DND-41 (cell line): ENCODE data around the gene GLT8D2.

ENCODE experiments used
- ATAC-seq: fragments of 200-7000 bp; cut with Tn5 transposase; 3 replicates; pipeline ENCODE4 v1.9.1; 2021; ENCODE audit warnings: low read depth; ENCODE audit not compliant: insufficient read depth
- DNase-seq: peaks from one replicate; pipeline ENCODE4 v3.0.0-alpha.2; 2020
- H2AFZ ChIP-seq: 2 replicates; pipeline ENCODE4 v1.6.0; 2012; ENCODE audit warnings: low read depth, low read length
- H3K27ac ChIP-seq: 2 replicates; pipeline ENCODE4 v1.5.1; 2012; ENCODE audit warnings: low read length, inconsistent platforms
- H3K27me3 ChIP-seq: fragments of 200-600 bp; sonication (generic); 2 replicates; pipeline ENCODE4 v1.6.0; 2012; ENCODE audit warnings: low read length, mild to moderate bottlenecking, inconsistent platforms; ENCODE audit not compliant: insufficient read depth, poor library complexity
- H3K36me3 ChIP-seq: 2 replicates; pipeline ENCODE4 v1.5.1; 2012; ENCODE audit warnings: low read length, inconsistent platforms; ENCODE audit not compliant: insufficient read depth
- H3K4me1 ChIP-seq: 2 replicates; pipeline ENCODE4 v1.5.1; 2012; ENCODE audit warnings: mild to moderate bottlenecking, low read length; ENCODE audit not compliant: insufficient read depth
- H3K4me2 ChIP-seq: 2 replicates; pipeline ENCODE4 v1.6.0; 2012; ENCODE audit warnings: mild to moderate bottlenecking, moderate library complexity, low read length, inconsistent platforms; ENCODE audit not compliant: insufficient read depth
- H3K4me3 ChIP-seq, 2 experiments: fragments of 200-600 bp in 1 of 2; shearing (Covaris generic) in 1 of 2; 2 replicates each; pipeline ENCODE4 v1.5.1; 2012 to 2016; ENCODE audit warnings: inconsistent platforms in 2 of 2, low read length in 2 of 2, mild to moderate bottlenecking in 2 of 2, low read depth in 1 of 2, moderate library complexity in 1 of 2
- H3K79me2 ChIP-seq: 2 replicates; pipeline ENCODE4 v1.6.0; 2012; ENCODE audit warnings: low read length, inconsistent platforms; ENCODE audit not compliant: insufficient read depth
- H3K9ac ChIP-seq: 2 replicates; pipeline ENCODE4 v1.6.0; 2012; ENCODE audit warnings: low read depth, mild to moderate bottlenecking, inconsistent platforms, low read length, moderate library complexity
- H3K9me3 ChIP-seq: 2 replicates; pipeline ENCODE4 v1.5.1; 2012; ENCODE audit warnings: low read length, moderate library complexity, mild to moderate bottlenecking, inconsistent platforms; ENCODE audit not compliant: insufficient read depth, severe bottlenecking
- H4K20me1 ChIP-seq: 2 replicates; pipeline ENCODE4 v1.6.0; 2012; ENCODE audit warnings: low read length; ENCODE audit not compliant: insufficient read depth
- EZH2 ChIP-seq: IDR thresholded peaks from 3 replicates; pipeline ENCODE4 v1.6.1; 2012; ENCODE audit warnings: borderline replicate concordance, low read depth, mild to moderate bottlenecking, moderate library complexity, low read length, inconsistent platforms; ENCODE audit not compliant: severe bottlenecking
- TF ChIP-seq, protein P1 (sequence below): IDR thresholded peaks from 2 replicates; pipeline ENCODE4 v1.5.1; 2012; ENCODE audit warnings: borderline replicate concordance, low read length, moderate library complexity, mild to moderate bottlenecking; ENCODE audit not compliant: poor library complexity, severe bottlenecking; ENCODE audit errors: extremely low read depth

Gene GLT8D2

DNA sequence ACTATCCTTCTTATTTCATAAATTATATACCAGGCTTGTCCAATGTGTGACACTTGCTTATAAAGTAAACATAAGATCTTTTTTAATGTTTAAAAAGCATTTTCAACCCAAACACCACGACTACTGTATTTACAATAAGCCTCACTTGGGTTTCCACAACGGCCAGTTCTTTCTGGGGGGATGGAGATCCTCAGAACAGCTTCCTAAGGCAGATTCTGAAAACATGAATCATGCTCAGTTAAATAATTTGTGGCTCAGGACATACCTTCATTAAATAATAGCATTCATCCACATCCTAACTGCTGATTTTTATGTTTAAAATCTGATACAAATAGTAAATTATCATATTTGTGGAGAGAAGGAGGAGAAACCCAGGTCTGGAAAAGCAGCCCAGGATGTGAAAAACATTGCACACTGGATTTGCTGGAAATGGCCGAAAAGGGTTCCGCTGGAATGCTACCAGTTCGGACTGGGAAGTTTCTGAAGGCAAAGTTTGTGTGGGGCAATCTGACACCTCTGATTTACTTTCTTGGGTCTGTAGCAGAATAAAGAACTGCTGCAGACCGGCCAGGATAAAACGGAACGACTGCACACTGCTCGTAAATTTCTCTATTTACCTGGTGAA is 597 bp downstream of the GLT8D2 start:
- Histone ChIP-seq H2AFZ (no peak overlapping the region), H3K27ac (no peak overlapping the region), H3K4me3 (no peak overlapping the region), H3K4me2 (no peak overlapping the region), H3K36me3 (no peaks in the 10 kb centered on the region), H3K9ac (no peak overlapping the region), H4K20me1 (no peaks in the 10 kb centered on the region), H3K27me3 (peaks cover 30% of the 10 kb centered on the region), H3K9me3 (no peaks in the 10 kb centered on the region), H3K4me1 (no peaks in the 10 kb centered on the region), H3K79me2 (no peaks in the 10 kb centered on the region)
- ATAC-seq (no peak), DNase-seq (no peak)
- no peak for TF ChIP-seq EZH2
- TF ChIP-seq, protein P1, sequence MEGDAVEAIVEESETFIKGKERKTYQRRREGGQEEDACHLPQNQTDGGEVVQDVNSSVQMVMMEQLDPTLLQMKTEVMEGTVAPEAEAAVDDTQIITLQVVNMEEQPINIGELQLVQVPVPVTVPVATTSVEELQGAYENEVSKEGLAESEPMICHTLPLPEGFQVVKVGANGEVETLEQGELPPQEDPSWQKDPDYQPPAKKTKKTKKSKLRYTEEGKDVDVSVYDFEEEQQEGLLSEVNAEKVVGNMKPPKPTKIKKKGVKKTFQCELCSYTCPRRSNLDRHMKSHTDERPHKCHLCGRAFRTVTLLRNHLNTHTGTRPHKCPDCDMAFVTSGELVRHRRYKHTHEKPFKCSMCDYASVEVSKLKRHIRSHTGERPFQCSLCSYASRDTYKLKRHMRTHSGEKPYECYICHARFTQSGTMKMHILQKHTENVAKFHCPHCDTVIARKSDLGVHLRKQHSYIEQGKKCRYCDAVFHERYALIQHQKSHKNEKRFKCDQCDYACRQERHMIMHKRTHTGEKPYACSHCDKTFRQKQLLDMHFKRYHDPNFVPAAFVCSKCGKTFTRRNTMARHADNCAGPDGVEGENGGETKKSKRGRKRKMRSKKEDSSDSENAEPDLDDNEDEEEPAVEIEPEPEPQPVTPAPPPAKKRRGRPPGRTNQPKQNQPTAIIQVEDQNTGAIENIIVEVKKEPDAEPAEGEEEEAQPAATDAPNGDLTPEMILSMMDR: no peak

DNA sequence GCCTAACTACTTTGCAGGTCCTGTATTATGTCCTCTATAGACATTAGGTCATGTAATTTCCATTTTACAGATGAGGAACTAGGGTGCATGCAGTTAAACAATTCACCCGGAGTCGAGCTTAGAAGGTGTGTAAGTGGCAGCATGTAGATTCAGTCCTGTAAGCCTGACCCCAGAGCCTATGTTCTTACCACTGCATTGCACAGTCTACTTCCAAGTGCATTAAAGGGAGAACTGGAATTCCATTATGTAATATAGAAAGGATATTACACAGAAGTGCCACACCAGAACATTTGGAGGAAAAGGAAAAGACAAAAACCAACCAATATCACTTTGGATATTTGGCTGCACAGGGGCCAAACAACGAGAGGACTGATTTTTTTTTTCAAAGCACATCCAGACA is 1.2 kb downstream of the GLT8D2 start:
- no peaks in the 10 kb centered on the region for H3K79me2 ChIP-seq
- DNase-seq (no peak), ATAC-seq (no peak)
- TF ChIP-seq, protein P1: no peak
- TF ChIP-seq EZH2: no peak
- H3K9me3 ChIP-seq: no peaks in the 10 kb centered on the region
- no peaks in the 10 kb centered on the region for H3K4me1 ChIP-seq
- H3K27me3 ChIP-seq: peaks cover 36% of the 10 kb centered on the region
- no peak overlapping the region for H3K27ac ChIP-seq
- H4K20me1 ChIP-seq: no peaks in the 10 kb centered on the region
- no peak overlapping the region for H3K4me3 ChIP-seq
- no peaks in the 10 kb centered on the region for H3K36me3 ChIP-seq
- no peak overlapping the region for H3K4me2 ChIP-seq
- H3K9ac ChIP-seq: no peak overlapping the region
- H2AFZ ChIP-seq: no peak overlapping the region

DNA sequence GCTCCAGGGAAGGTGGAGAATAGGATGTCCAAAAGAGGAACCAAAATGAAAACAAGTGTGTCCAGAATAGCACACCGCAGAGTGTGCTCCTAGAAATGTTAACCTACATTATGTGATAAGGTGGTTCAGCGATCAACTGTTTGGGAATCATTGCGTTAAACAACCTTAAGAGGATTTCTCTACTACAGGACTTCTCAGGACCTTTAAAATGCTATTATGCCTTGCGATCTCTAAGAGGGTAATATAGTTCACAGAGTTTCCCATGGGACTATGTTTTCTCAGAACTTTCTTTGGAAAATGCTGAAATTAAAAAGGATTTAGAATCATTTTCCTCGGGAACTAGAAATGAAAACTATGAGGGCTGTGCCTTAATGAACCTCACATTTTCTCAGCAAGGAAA is 1.8 kb downstream of the GLT8D2 start:
- H3K4me2 ChIP-seq: no peak overlapping the region
- no peaks in the 10 kb centered on the region for H3K9me3 ChIP-seq
- no peaks in the 10 kb centered on the region for H4K20me1 ChIP-seq
- H3K4me1 ChIP-seq: no peaks in the 10 kb centered on the region
- no peaks in the 10 kb centered on the region for H3K36me3 ChIP-seq
- ATAC-seq: no peak
- no peaks in the 10 kb centered on the region for H3K79me2 ChIP-seq
- no peak overlapping the region for H3K4me3 ChIP-seq
- H2AFZ ChIP-seq: no peak overlapping the region
- no peak overlapping the region for H3K9ac ChIP-seq
- TF ChIP-seq EZH2: no peak
- TF ChIP-seq, protein P1: no peak
- H3K27ac ChIP-seq: no peak overlapping the region
- peaks cover 35% of the 10 kb centered on the region for H3K27me3 ChIP-seq
- no peak for DNase-seq
